NAMALWA (cell line): ENCODE results near the gene DAB2IP.
"Not testable (repeated sequence)": the region's sequence is repeated elsewhere in the genome, so short reads cannot be mapped to it uniquely, and the experiment has no call there.

Source experiments
- DNase-seq: peaks from one replicate; pipeline ENCODE4 v3.0.0-alpha.2; 2015; ENCODE audit warnings: low spot score

The DAB2IP gene

DNA sequence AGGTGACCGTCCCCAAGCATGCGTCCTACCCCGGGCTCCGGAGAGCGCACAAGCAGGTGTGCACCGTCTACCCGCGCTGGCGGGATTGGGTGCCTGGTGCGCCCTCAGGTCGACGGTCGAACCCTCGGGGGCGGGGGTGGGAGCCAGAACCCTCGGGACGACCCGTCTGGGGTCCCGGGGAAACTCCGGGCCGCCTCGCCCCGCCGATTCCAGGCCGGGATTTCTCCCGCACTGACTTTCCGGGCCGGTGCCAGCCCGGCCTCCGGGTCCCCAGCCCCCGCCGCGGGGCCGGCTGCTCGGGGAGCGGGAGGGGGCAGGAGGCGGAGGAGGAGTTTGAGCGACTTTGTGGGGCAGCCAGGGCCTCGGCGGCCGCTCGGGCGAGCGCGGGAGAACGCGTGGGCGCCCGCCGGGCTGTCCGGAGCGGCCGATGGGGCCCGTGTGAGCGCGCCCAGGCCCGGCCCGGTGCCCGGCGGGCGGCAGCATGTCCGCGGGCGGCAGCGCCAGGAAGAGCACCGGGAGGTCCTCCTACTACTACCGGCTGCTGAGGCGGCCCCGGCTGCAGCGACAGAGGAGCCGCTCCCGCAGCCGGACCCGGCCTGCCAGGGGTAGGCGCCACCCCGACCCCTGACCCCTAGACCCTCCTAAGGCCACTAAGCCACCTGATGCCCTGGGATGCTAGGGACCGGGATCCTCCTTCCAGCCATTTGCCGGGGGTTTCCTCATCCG is at the start of gene DAB2IP:
Gene DAB2IP (plus strand): TSS at position 340 of the 726 bp plus-strand sequence. CDS start 142 bp downstream, at position 482.
- peak; percentile 36 for DNase-seq

- no peak for DNase-seq
These were observed 48.4 kb upstream of the DAB2IP start for GRCh38 chr9:121603028-121603427.

GRCh38 chr9:121604242-121604641 is 47.2 kb upstream of the DAB2IP start:
- DNase-seq = no peak

- no peak for DNase-seq
These were observed 46.8 kb upstream of the DAB2IP start for GRCh38 chr9:121604654-121605053.

GRCh38 chr9:121607434-121608167 is 43.8 kb upstream of the DAB2IP start:
- DNase-seq = no peak

GRCh38 chr9:121608168-121608853 is 43.1 kb upstream of the DAB2IP start:
- DNase-seq = no peak

DNA sequence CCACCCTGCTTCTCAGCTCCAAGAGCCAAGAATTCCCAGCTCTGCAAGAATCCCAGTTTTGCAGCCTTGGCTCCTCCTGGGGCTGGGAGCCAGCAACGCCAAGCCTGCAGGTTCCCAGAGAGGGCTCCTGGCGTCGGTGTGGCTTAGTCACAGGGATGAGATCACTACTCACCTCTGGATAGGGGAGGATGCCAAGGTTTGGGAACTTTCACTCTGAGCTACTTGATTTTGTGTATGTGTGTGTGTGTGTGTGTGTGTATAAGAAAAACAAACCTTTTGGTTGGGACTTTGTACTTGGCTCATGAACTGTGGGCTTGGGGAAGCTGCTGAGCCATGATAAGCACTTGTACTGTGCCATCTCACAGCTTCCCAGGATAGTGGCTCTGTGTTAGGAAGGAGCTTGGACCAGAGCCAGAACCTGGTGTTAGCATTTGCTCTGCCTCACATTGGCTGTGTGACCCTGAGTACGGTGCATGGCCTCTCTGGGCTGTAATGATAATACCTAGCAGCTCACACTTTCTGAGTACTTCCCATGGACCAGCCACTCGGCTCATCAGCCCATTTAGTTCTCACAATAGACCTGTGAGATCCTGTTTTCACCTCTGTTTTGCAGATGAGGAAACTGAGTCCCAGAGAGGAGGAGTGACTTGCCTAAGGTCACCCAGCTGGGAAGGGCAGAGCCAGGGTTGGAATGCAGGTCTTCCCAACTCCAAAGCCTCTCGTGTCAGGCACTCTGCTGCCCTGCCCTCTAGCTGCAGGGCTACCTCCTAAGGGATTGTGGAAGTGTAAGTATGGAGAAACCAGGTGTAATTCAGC is 41.4 kb upstream of the DAB2IP start:
- DNase-seq = no peak

GRCh38 chr9:121610638-121610953 is 40.8 kb upstream of the DAB2IP start:
- no peak for DNase-seq

- no peak for DNase-seq
These were observed 38.9 kb upstream of the DAB2IP start for GRCh38 chr9:121612511-121612998.

GRCh38 chr9:121613009-121613752 is 38.3 kb upstream of the DAB2IP start:
- DNase-seq = peak; percentile 25

- no peak for DNase-seq
These were observed 35.2 kb upstream of the DAB2IP start for GRCh38 chr9:121616123-121616755.

- no peak for DNase-seq
These were observed 32.9 kb upstream of the DAB2IP start for GRCh38 chr9:121618504-121618903.

- DNase-seq = not testable (repeated sequence)
These were observed 32.5 kb upstream of the DAB2IP start for GRCh38 chr9:121618910-121619309.

DNA sequence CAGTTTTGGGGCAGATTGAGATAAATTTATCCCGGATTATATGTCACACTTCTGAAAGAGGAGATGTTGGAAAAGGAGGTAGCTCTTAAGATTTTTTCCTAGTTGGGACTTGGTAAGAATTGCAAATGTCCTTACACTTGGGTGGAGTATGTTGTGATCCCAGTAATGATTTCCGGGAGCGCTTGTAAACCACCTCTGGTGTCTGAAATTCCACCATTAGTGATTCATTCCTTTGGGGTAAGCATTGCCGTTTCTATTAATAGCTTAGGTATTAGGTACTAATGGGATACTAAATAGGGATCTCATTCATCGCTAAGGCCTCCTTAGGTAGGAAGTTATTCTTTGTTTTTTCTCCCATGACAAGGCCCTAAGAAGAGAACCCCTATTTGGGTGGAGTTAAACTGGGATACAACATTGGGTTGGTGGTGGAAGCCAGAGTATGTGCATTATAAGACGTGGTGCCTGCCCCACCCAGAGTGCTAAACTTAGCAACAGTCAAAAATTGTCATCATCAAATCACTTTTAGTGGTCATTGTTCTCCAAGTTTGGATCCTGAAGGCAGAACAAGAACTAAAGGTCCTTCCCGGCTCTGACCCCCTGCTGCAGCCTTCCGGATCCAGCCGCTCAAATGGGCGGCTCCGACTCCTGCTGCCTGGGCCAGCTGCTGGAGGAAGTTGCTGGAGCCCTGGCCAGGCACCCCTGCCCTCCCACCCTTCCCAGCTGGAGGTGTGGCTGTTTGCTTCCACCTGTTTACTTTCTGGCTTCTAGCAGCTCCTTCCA is 31.7 kb upstream of the DAB2IP start:
- no peak for DNase-seq

DNA sequence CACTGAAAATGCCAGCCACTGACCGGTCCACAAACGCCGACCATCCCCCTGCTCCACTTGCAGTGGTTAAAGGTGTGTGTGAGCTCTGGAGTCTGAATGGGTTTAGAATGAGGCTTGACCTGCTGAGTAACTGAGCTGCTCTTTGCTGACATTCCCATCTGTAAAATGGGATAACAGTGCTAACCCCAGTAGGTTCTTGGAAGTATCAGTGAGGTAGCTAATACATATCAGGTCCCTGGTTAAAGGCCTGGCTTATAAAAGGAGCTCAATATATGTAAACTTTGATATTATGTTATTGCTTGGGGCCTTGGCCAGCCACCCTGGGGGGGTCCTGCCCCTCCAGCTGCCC is 31.1 kb upstream of the DAB2IP start:
- no peak for DNase-seq

DNA sequence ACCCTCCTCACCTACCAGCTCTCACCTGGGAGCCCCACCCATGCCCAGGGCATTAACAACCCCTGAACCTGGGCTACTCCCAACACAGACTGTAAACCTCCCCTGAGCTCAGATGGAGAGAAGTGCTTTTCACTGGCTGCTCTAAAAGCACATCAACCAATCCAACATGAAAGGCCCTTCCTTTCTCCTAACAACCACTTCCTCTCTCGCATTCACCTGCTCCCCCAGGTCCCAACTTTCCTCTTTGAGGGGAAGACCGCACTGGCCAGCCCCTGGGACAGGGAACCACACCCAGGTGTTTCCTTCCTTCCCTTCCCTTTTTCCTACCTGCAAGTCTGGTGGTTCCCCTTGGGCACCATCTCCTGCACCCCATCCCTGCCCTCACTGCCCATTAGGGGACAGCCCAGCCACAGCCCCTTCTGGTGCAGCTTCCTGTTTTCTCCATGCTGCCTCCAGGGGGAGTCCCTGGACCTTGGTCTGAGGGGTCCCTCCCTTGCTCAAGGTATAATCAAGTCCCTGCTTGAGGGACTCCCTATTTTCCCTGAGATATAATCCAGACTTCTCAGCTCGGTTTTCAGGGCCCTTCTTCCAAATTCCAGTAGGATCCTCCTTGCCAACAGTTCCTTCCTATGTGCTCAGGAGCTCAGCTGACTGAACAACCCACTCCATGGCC is 30.5 kb upstream of the DAB2IP start:
- peak; percentile 65 for DNase-seq

DNA sequence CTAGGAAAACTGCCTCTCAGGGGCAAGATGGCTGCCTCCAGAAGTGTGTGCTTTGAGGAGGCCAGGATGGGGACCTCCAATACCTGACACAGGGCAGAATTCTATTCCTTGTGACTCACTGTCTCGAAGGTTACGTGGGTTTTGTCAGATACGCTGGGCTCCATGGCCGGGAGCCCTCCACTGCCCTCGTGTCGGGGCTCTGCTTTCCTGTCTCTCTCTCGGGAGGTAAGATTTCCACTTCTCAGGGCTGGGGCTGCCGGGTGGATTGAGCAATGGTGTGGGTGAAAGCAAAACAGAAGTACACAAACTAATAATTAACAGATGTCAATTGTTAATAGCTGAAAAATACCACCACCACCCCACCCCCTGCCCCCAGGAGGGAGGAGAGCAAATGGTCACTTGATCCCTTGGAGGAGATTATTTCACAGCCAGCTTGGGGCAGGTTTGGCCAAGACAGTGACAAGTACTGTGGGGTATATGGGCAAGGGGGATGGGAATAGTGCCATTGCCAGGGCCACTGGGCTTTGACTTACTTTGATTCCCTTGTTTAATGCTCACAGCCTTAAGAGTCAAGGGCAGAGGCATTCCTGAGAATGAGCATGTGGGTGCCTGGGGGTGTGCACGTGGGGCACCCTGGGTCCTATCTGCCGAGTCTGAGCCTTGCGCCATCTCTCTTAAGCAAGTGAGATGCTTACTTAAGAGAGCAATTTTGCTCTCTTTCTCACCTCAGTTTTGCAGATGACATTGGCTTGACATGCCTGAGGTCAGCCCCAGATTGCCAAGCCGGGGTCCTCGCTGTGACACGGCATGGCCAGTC is 28.8 kb upstream of the DAB2IP start:
- no peak for DNase-seq

DNA sequence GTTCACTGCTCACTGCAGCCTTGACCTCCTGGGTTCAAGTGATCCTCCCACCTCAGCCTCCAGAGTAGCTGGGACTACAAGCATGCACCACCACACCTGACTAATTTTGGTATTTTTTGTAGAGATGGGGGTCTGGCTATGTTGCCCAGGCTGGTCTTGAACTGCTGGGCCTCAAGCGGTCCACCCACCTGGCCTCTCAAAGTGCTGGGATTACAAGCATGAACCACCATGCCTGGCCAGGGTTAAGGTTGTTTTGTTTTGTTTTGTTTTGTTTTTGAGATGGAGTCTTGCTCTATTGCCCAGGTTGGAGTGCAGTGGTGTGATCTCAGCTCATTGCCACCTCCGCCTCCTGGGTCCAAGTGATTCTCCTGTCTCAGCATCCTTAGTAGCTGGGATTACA is 28.0 kb upstream of the DAB2IP start:
- not testable (repeated sequence) for DNase-seq

DNA sequence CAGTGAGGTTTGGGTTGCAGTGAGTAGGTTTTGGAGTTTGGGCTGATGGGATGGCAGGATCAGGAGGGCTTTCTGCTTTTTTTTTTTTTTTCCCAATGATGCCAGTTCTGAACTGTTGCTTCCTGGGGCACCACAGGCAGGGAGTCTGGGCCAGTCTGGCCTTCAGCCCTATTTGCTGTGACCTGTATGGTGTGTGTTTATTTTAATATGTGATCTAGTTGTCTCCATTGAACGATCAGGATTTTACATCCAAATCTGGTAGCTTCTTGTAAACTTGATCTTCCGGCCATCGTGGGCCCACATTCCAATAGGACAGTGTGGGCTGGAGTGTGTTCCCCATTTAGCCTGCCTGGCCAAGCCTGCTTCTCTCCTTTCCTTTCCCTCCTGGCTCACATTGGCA is 25.8 kb upstream of the DAB2IP start:
- no peak for DNase-seq
